T-helper 1 cell (primary cell): ENCODE measurements around the gene NUP188.
A peak's percentile ranks its signal among the peaks of the same experiment; 100 is the strongest.

Experiments used
- DNase-seq, 5 donors: peaks; one replicate each; pipeline ENCODE4 v3.0.0-alpha.2; 2012 to 2020

The NUP188 gene

DNA sequence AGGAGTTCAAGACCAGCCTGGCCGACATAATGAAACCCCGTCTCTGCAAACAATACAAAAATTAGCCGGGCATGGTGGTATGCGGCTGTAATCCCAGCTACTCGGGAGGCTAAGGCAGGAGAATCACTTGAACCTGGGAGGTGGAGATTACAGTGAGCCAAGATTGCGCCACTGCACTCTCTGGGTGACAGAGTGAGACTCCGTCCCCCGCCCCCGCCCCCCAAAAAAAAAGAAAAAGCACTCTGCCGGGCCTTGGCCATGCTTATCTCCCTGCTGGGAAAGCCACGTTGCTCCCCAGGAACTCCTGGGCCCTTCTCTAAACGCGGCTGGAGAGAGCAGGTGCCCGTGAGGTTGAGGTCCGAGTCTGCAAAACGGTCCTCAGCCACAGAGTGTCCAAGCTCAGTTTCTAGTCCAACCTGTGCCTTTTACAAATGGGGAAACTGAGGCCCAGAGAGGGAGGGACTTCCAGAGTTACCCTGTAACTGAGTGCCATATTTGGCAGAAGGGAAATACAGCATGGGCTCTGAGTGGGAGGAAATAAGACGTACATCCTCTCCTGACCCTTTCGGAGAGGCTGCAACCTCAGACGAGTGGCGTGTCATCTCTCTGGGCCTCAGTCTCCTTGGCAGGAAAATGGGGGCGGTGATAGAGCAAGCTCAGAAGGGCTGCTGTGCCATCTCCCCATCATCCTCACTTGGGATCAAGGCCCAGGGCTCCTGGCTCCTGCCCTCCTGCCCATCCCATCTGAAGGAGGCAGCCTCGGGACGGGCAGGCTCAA, 33.3 kb upstream of the NUP188 start:
- DNase-seq: no peak

DNA sequence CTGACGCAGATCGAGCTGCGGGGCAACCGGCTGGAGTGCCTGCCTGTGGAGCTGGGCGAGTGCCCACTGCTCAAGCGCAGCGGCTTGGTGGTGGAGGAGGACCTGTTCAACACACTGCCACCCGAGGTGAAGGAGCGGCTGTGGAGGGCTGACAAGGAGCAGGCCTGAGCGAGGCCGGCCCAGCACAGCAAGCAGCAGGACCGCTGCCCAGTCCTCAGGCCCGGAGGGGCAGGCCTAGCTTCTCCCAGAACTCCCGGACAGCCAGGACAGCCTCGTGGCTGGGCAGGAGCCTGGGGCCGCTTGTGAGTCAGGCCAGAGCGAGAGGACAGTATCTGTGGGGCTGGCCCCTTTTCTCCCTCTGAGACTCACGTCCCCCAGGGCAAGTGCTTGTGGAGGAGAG, 31.3 kb upstream of the NUP188 start:
- no peak for DNase-seq

DNA sequence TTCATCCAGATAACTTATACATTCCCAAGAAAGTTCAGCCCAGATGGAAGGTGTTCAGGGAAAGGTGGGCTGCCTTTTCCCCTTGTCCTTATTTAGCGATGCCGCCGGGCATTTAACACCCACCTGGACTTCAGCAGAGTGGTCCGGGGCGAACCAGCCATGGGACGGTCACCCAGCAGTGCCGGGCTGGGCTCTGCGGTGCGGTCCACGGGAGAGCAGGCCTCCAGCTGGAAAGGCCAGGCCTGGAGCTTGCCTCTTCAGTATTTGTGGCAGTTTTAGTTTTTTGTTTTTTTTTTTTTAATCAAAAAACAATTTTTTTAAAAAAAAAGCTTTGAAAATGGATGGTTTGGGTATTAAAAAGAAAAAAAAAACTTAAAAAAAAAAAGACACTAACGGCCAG, 30.8 kb upstream of the NUP188 start:
- DNase-seq: no peak

DNA sequence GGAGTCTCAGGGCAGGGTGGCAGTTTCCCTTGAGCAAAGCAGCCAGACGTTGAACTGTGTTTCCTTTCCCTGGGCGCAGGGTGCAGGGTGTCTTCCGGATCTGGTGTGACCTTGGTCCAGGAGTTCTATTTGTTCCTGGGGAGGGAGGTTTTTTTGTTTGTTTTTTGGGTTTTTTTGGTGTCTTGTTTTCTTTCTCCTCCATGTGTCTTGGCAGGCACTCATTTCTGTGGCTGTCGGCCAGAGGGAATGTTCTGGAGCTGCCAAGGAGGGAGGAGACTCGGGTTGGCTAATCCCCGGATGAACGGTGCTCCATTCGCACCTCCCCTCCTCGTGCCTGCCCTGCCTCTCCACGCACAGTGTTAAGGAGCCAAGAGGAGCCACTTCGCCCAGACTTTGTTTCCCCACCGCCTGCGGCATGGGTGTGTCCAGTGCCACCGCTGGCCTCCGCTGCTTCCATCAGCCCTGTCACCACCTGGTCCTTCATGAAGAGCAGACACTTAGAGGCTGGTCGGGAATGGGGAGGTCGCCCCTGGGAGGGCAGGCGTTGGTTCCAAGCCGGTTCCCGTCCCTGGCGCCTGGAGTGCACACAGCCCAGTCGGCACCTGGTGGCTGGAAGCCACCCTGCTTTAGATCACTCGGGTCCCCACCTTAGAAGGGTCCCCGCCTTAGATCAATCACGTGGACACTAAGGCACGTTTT, 30.2 kb upstream of the NUP188 start:
- no peak for DNase-seq

DNA sequence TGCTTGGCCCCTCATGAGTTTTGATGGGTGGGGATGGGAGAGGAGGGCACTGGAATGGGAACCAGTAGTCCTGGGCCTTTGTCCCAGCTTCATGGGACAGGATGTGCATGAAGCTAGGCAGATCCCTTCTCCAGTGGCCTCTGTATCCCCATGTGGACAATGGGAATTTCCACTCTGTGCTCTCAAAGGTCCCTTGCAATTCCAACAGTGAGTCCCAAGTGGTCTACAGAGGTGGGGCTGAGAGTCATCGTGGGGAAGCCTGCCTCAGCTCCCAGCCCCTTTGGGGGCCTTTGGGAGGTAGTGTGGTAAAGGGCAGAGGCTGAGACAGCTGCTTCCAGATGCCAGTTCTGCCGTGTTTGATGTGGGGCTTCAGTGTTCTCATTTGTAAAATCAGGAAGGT, 28.6 kb upstream of the NUP188 start:
- DNase-seq: no peak

DNA sequence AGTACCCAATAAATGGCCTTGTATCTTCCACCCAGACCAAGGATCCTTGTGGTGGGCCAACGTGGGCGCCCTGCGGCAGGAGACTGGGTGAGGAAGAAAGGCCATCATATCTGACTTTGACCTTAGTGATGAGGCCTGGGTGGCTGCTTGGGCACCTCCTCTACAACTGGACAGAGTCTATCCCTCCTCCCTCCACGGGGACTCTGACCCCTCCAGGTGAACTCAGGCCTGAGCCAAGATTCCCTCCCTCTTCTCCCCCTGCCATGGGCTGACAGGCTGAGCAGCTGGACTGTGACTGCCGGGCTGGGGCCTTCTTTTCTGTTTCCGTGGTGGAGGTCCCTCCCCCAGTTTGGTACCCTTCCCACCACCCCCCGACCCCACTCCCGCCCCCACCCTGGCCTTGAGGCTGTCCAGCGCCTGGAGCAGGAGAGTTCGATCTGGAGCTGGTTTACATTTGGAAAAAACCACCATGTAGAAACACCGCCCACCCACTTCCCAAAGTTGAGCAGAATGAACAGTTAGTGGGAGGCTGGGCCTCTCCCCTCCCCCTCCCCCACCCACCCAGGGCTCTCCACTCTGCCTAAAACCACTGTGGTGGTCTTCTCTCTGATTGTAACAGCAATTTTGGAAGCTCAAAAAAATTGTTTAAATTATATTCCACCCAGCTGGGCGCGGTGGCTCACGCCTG, 28.0 kb upstream of the NUP188 start:
- no peak for DNase-seq

DNA sequence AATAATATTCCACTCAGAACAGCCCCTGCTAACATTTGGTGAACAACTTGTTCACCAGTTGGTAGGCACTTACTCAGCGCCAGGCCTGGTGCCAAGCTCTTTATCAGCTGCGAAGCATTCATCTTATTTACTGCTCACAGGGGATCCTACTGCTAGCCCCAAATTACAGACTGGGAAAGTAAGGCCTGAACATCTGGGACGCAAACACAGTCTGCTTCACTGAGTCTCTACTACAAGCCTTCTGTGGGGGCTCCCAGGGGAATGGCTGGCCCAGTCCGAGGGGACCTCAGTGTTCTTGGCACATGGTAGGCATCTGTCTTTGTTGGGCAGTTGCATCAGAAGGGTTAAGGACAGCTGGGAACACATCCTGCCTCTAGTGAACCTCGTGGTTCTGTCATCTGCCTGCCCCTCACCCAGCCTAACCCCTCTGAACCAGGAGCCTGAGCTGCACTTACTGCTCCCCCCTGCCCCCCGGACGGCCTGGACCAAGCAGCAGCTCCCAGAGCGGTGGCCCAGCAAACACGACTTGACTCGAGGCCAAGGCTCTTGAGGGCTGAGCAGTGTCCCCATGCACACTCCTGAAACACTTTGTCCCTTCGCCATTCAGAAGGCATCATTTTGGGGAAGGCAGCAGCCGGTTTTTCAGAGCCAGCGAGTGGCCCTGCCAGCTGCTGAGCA, 27.0 kb upstream of the NUP188 start, which contains the start of gene PHYHD1:
TSS of gene PHYHD1 (plus strand) at position 602 of the 678 bp plus-strand sequence. CDS start 1,342 bp downstream, outside the sequence.
- no peak for DNase-seq

DNA sequence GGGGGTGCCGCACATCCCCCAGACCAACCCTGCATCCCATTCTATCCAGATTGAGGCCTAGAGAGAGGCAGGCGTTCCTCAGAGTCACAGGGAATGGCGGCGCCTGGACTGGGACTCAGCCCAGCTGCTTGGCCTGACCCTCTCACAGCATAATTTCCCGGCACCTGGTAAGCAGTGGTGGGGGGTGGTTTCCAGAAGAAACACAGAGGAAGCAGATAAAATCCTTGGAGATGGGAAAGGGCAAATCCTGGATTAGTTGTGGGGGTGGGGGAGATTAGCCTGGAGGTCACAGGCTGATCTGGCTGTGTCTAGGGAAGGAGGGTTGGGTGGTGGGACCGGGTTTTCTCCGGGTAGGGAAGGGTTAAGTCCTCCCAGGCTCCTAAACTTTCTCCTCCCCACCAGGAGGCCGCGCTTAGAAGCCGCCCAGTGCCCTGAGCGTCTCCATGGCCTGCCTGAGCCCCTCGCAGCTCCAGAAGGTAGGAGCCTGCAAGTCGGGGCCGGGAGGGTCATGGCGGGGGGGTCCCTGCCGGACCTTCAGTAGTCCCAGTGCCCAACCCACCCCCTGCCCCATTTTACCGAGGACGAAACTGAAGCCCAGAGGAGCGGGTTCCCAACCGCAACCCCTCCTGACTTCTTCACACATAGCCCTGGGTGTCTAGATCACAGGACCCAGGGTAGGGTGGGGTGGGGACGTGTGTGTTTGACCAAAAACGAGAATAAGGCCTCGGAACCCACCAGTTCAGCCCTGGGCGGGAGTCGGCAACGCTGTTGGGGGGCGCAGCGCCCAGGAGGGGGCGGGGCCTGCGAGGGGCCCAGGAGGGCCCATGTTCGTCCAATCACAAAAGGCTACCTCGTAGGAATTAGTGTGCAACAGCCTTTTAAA, 25.4 kb upstream of the NUP188 start:
- DNase-seq: no peak

DNA sequence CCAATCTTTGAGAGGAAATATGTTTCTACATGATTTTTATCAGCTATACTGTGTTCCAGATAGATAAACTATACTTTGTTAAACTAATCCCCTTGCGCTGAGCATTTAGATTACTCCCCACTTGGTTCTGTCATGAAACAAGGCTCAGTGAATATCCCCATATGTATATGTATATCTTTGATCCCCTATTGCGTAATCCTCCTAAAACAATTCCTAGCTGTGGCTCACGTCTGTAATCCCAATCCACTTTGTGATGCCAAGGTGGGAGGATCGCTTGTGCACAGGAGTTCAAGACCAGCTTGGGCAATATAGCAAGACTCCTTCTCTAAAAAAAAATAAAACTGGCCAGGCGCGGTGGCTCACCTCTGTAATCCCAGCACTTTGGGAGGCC, 24.0 kb upstream of the NUP188 start:
- no peak for DNase-seq

DNA sequence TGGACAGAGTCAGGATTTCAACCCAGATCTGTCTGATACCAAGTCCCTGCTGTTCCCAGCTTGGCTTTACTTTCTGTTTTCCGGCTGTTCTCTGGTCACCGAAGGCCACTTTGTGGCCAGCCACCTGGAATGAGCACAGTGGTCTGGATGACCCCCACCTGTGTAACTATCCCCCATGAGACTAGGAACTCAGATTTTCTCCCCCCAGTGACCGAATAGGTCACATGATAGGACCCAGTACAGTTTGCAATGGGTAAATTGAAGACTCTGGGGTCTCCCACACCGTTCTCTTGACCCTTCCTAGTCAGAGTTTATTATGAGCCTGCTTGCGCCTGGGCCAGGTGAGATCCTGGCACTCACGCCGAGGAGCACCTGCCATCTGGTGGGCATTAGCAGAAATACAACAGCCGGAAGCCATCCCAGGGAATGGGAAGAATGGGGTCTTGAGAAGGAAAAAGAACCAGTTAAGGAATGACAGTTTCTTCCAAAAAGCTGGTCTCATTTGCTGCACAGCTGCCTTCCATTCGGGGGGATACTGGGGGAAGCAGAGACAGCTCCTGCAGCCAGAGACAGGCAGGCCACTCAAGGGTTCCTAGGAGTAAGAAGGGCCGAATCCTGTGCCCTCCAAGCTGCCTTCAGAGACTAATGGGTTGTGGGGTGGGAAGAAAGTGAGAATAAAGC, 19.6 kb upstream of the NUP188 start:
- peak in 3 of 5 donors; percentile 30 to 42 (median 37) for DNase-seq

DNA sequence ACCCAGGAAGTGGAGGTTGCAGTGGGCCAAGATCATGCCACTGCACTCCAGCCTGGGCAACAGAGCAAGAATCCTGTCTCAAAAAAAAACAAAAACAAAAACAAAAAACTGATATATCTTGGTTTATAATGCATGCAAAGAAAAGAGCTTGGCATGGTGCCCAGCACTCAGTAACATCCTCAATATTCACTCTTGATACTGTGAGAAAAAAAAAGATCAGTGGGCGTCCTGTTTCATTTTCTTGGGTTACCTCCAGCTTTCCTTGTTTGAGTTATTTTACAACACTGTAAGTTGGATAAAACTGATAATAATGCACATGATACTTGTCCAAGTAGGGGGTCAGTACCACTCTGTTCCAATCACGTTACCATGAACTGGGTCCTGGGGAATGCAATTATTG, 18.9 kb upstream of the NUP188 start:
- DNase-seq: no peak

DNA sequence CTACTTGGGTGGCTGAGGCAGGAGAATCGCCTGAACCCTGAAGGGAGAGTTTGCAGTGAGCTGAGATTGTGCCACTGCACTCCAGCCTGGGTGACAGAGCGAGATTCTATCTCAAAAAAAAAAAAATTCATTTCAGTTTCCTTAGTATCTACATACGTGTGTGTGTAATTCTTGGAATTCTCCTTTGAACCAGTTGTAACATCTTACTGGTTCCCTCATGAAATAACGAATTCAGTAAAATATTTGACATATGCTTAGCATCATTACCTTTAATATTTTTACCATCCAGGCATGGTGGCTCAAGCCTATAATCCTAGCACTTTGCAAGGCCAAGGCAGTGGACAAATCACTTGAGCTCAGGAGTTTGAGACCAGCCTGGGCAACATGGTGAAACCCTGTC, 17.9 kb upstream of the NUP188 start:
- no peak for DNase-seq

DNA sequence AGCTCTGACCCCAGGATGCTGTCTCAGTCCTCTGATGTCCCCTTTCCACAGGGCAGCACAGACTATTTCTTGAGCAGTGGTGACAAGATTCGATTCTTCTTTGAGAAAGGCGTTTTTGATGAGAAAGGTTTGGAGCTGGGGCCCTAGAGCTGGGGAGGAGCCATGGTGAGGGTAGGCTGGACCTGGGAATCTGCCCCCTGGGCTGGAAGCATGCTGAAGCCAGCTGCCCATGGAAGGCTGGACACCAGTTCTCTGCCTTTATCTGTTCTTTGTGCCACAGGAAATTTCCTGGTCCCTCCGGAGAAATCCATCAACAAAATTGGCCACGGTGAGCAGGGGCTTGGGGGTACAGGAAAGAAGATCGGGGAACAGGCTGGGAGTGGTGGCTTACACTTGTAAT, 13.8 kb upstream of the NUP188 start:
- DNase-seq: no peak

DNA sequence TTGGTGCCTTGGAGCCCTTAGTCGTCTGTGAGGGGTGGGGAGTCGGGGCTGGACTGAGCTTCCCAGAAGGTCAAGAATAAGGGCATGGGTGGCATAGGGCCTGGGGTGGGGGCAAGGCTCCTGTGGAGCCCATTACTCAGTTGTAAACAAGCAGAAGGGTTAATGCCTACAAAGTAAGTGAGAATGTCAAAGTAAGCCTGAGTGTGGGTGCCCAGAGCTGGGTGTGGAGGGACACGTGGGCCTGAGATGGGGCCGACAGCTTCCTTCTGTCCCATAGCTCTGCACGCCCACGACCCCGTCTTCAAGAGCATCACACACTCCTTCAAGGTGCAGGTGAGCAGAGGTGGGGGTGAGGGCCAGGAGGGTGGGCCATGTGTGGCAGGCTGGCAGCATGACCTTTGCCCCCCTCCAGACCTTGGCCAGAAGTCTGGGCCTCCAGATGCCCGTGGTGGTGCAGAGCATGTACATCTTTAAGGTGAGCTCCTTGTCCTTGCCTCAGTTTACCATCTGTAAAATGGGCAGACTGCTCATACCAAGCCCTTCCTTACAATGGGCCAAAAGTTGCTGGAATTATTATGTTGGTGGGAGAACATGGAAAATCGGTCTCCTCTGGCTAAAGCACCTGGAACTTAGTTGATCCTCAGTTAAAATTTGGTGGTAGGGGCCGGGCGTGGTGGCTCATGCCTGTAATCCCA, 11.2 kb upstream of the NUP188 start:
- no peak for DNase-seq

DNA sequence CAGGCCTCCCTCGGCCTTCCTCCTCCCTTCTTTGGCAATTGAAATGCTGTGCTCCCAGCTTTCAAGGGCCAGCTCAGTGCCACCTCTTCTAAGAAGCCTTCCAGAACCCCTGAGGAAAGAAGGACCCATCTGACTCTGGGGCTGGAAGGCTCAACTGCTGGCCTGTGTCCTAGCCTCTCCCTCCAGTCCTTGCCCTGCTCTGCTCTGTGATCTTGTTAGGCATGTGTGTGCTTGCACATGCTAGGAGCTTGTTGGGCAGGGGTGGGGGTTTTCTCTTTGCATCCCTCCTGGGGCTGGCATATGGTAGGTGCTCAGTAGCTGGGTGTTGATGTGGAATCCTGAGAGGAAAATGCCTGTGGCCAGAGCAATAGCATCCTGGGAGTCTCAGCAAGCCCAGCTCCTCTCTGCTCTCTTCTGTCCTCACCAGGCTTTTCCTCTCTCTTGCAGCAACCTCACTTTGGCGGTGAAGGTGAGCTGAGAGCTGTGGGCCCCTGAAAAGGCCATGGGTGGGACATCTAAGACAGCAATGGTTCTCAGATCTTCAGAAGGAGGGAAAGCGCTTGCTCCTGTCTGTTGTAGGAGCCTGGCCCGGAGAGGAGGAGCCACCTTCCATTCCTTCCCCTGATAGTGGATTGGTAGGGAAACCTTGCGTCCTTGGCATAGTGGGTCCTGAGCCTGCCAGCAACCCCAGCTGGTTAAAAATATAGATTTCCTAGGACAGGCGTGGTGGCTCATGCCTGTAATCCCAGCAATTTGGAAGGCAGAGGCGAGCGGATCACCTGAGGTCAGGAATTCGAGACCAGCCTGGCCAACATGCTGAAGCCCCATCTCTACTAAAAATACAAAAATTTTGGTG, 10.0 kb upstream of the NUP188 start:
- no peak for DNase-seq

DNA sequence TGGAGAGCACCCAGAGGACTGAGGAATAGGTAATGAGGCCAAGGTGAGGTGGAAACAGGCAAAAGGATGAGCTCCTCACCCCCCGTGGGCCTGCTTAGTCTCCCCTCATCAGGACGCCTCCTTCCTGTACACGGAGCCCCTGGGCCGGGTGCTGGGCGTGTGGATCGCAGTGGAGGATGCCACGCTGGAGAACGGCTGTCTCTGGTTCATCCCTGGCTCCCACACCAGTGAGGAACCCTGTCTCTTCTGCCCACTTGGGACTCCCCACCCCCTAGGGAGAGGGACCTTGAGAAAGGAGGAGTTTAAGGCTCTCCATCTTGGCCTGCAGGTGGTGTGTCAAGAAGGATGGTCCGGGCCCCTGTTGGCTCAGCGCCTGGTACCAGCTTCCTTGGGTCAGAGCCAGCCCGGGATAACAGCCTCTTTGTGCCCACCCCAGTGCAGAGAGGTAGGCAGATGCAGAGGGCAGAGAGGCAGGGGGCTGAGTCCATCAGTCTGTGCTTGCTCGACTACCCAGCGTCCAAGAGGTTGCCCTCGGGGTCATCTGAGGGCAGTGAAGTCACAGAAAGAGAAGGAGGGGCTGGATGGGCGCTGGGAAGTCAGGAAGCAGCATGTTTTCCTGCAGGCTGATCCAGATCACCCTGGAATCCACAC, 7.1 kb upstream of the NUP188 start:
- no peak for DNase-seq

DNA sequence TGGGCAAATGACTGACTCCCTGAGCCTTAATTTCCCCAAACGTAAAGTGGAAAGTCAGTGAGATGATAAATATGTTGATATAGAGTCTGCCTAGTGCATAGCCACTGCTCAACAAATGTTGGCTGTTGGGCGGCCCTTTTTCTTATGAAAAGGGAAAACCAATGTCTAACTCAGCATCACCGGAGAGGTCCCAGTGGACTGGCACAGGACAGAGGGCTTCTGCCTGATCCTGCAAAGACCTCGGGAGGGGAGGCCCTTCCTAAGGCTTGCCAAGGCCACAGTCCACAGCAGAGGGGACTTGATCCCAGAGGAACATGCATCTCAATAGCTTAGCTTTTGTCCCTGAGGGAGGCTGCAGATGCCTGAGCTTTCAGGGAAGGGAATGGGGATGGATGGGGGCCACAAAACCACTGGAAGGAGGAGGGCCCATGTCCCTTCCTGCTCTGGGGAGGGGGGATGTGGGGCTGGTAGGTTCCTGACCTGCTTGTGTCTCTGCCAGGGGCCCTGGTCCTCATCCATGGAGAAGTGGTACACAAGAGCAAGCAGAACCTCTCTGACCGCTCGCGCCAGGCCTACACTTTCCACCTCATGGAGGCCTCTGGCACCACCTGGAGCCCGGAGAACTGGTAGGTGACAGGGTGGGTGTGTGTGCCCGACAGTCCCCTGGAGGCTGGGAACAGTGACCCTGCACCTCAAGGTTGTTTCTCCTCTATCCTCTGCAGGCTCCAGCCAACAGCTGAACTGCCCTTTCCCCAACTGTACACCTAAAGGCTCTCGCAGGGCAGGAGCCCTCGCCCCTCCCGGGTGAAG, 6.3 kb upstream of the NUP188 start:
- DNase-seq: no peak

DNA sequence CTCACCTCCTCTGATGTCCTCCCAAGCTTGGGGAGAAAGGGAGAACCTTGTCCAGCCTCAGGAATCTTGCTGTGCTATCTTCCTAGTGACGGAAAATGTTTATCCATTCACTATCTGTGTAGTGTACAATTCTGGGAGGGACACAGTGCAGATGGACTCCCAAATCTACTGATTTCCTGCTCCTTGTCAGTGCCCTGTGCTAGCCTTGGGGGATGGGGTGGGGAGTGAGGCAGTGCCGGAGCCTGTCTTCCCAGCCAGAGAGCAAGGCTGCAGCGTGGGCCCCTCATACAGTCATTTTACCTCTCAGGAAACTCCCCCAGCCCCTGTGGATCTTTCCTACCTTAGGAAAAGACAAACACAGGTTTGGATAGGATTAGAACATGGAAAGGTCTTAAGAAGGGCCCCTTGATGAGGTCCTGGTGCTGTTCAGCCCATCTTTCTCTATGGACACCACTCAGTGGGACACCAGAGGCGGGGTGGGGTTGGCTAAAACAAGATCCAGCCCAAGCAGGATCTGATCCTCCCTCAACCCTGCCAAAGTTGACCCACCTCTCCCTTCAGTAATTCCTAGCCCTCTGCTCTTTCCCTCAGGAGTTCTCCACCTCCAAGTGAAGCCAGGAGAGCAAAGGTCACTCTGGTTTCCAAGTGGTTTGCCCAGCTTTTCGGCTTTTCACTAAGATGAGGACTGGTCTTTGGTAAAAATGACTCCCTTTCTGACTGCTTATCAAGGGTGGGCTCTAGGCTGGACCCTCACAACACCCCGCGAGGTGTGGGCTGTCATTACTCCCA, 3.5 kb upstream of the NUP188 start:
- no peak for DNase-seq
